ENCODE data around the gene ITPR3. TPM values are rescaled to one million over a fixed set of nuclear protein-coding genes. Genes with fewer than 3 reads are reported as not detected.

Gene ITPR3
- total RNA-seq, 4 donors from 2014 or later = 105 to 262 (median 124) TPM

- Histone ChIP-seq H3K9me3 (no peaks in the 10 kb centered on the region), H3K27me3 (no peaks in the 10 kb centered on the region), H3K36me3 (no peaks in the 10 kb centered on the region), H3K4me3 (no peak overlapping the region), H3K27ac (no peak overlapping the region), H3K4me1 (peaks cover 0 to 11% (median 7%) of the 10 kb centered on the region in 4 donors)
- no peak for TF ChIP-seq POLR2A (IDR thresholded peaks at IDR 0.05)
- intact Hi-C loops (cut with DNase I; ENCODE audit: low total_unique reads) (no loop called here), in situ Hi-C loops (cut with MboI; ENCODE audit: low pct_ligation_motif_present in 1 of 4, low pct_unique_long_range_greater_than_20kb in 1 of 4, low sequenced_read_pairs in 3 of 4) (no loop called here)
- WGBS, 2 donors (ENCODE audit: low coverage in 1 of 2) = 76 to 96% methylated on average over 3 to 15 of the region's 15 CpGs
- DNase-seq = no peak
Observed at GRCh38 chr6:33641144-33641543, 20.0 kb downstream of the ITPR3 start.

- H3K4me1 ChIP-seq = peaks cover 0 to 11% (median 7%) of the 10 kb centered on the region in 4 donors
- no peak for DNase-seq
- no peaks in the 10 kb centered on the region for H3K27me3 ChIP-seq
- TF ChIP-seq POLR2A (IDR thresholded peaks at IDR 0.05) (no peak), CTCF (IDR thresholded peaks at IDR 0.05) (no peak), EP300 (IDR thresholded peaks at IDR 0.05; ENCODE audit: low read depth) (no peak), POLR2AphosphoS5 (IDR thresholded peaks at IDR 0.05) (no peak)
- no peak overlapping the region for H3K27ac ChIP-seq
- in situ Hi-C loops (cut with MboI; ENCODE audit: low pct_ligation_motif_present in 1 of 4, low pct_unique_long_range_greater_than_20kb in 1 of 4, low sequenced_read_pairs in 3 of 4) (no loop called here), intact Hi-C loops (cut with DNase I; ENCODE audit: low total_unique reads) (no loop called here)
- no peaks in the 10 kb centered on the region for H3K36me3 ChIP-seq
- H3K9me3 ChIP-seq = no peaks in the 10 kb centered on the region
- WGBS, 2 donors (ENCODE audit: low coverage in 1 of 2) = 81 to 94% methylated on average over 7 of the region's 7 CpGs
- H3K4me3 ChIP-seq = no peak overlapping the region
Observed at GRCh38 chr6:33641602-33642001, 20.5 kb downstream of the ITPR3 start.

- peaks cover 0 to 10% (median 7%) of the 10 kb centered on the region in 4 donors for H3K4me1 ChIP-seq
- H3K9me3 ChIP-seq = no peaks in the 10 kb centered on the region
- peaks cover 0 to 3% (median 0%) of the 10 kb centered on the region in 4 donors for H3K36me3 ChIP-seq
- intact Hi-C loops (cut with DNase I; ENCODE audit: low total_unique reads) (no loop called here), in situ Hi-C loops (cut with MboI; ENCODE audit: low pct_ligation_motif_present in 1 of 4, low pct_unique_long_range_greater_than_20kb in 1 of 4, low sequenced_read_pairs in 3 of 4) (no loop called here)
- no peaks in the 10 kb centered on the region for H3K27me3 ChIP-seq
- H3K27ac ChIP-seq = no peak overlapping the region
- 52% methylated on average over 3 of the region's 4 CpGs; no CpG with 5 or more reads in 1 of the 2 donors for WGBS, 2 donors (ENCODE audit: low coverage in 1 of 2)
- no peak overlapping the region for H3K4me3 ChIP-seq
- TF ChIP-seq POLR2A (IDR thresholded peaks at IDR 0.05) (no peak), CTCF (IDR thresholded peaks at IDR 0.05) (no peak), EP300 (IDR thresholded peaks at IDR 0.05; ENCODE audit: low read depth) (no peak), POLR2AphosphoS5 (IDR thresholded peaks at IDR 0.05) (no peak)
- no peak for DNase-seq
Observed at GRCh38 chr6:33642897-33643296, 21.8 kb downstream of the ITPR3 start.

GRCh38 chr6:33651403-33651802 is 30.3 kb downstream of the ITPR3 start:
- Histone ChIP-seq H3K9me3 (no peaks in the 10 kb centered on the region), H3K27me3 (no peaks in the 10 kb centered on the region), H3K4me3 (no peak overlapping the region), H3K4me1 (no peaks in the 10 kb centered on the region), H3K27ac (no peak overlapping the region), H3K36me3 (peaks cover 0 to 3% (median 0%) of the 10 kb centered on the region in 4 donors)
- 68 to 78% methylated on average over 3 to 4 of the region's 4 CpGs for WGBS, 2 donors (ENCODE audit: low coverage in 1 of 2)
- intact Hi-C loops (cut with DNase I; ENCODE audit: low total_unique reads) = no loop called here
- in situ Hi-C loops (cut with MboI; ENCODE audit: low pct_ligation_motif_present in 1 of 4, low pct_unique_long_range_greater_than_20kb in 1 of 4, low sequenced_read_pairs in 3 of 4) = no loop called here
- no peak for TF ChIP-seq CTCF (IDR thresholded peaks at IDR 0.05)
- TF ChIP-seq EP300 (IDR thresholded peaks at IDR 0.05; ENCODE audit: low read depth) = no peak
- no peak for TF ChIP-seq POLR2A (IDR thresholded peaks at IDR 0.05)
- TF ChIP-seq POLR2AphosphoS5 (IDR thresholded peaks at IDR 0.05) = no peak
- DNase-seq = no peak

- Histone ChIP-seq H3K9me3 (no peaks in the 10 kb centered on the region), H3K27me3 (no peaks in the 10 kb centered on the region), H3K36me3 (peaks cover 0 to under 1% (median 0%) of the 10 kb centered on the region in 4 donors), H3K4me1 (no peaks in the 10 kb centered on the region), H3K4me3 (no peak overlapping the region), H3K27ac (no peak overlapping the region)
- intact Hi-C loops (cut with DNase I; ENCODE audit: low total_unique reads) (no loop called here), in situ Hi-C loops (cut with MboI; ENCODE audit: low pct_ligation_motif_present in 1 of 4, low pct_unique_long_range_greater_than_20kb in 1 of 4, low sequenced_read_pairs in 3 of 4) (no loop called here)
- WGBS, 2 donors (ENCODE audit: low coverage in 1 of 2) = 86 to 88% methylated on average over 1 to 5 of the region's 5 CpGs
- TF ChIP-seq POLR2AphosphoS5 (IDR thresholded peaks at IDR 0.05) (no peak), CTCF (IDR thresholded peaks at IDR 0.05) (no peak)
- no peak for DNase-seq
Observed at GRCh38 chr6:33652002-33652401, 30.9 kb downstream of the ITPR3 start.

Data from transverse colon (tissue), 4 donors.